ENCODE data around the gene ZNF669.

ZNF669 gene

DNA sequence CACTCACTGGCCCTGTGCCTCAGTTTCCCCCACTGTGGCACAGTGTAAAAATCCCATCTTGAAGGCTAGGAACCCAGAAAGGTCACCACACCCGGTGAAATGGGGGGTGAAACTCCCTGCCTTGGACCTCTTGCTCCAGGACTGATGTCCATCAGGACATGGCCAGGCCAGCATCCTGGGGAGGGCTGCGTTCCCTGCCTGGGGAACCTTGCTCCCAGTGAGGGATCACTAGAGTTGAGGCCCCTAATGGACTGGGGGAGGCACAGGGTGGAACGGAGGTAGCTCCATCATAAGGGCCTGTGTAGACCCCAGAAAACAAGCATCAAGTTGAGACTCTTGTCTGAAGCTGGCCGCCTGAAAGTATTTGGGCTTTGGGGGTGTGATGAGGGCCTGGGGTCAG is 15.2 kb downstream of the ZNF669 start:
- ChIA-PET POLR2A (no interaction called here), CTCF (no interaction called here)
- DNase-seq (ENCODE audit: extremely low spot score), result no peak
- TF ChIP-seq TARDBP (IDR thresholded peaks at IDR 0.05) (no peak), NFRKB (IDR thresholded peaks at IDR 0.05) (no peak), L3MBTL2 (conservative IDR thresholded peaks at IDR 0.05) (no peak), BHLHE40 (IDR thresholded peaks at IDR 0.05; ENCODE audit: borderline replicate concordance) (no peak), FOXA1 (IDR thresholded peaks at IDR 0.05) (no peak), ELF4 (IDR thresholded peaks at IDR 0.05) (no peak), CTBP1 (IDR thresholded peaks at IDR 0.05; ENCODE audit: borderline replicate concordance) (no peak), FOXK2 (IDR thresholded peaks at IDR 0.05) (no peak), SUZ12 (IDR thresholded peaks at IDR 0.05) (no peak), SP1 (IDR thresholded peaks at IDR 0.05) (no peak), LEF1 (IDR thresholded peaks at IDR 0.05; ENCODE audit: borderline replicate concordance) (no peak), FOXM1 (IDR thresholded peaks at IDR 0.05; ENCODE audit: borderline replicate concordance) (no peak), HDGF (IDR thresholded peaks at IDR 0.05; ENCODE audit: borderline replicate concordance) (no peak), ARNT (IDR thresholded peaks at IDR 0.05) (no peak)
- TF ChIP-seq, protein P1, sequence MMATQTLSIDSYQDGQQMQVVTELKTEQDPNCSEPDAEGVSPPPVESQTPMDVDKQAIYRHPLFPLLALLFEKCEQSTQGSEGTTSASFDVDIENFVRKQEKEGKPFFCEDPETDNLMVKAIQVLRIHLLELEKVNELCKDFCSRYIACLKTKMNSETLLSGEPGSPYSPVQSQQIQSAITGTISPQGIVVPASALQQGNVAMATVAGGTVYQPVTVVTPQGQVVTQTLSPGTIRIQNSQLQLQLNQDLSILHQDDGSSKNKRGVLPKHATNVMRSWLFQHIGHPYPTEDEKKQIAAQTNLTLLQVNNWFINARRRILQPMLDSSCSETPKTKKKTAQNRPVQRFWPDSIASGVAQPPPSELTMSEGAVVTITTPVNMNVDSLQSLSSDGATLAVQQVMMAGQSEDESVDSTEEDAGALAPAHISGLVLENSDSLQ (IDR thresholded peaks at IDR 0.05), result no peak

DNA sequence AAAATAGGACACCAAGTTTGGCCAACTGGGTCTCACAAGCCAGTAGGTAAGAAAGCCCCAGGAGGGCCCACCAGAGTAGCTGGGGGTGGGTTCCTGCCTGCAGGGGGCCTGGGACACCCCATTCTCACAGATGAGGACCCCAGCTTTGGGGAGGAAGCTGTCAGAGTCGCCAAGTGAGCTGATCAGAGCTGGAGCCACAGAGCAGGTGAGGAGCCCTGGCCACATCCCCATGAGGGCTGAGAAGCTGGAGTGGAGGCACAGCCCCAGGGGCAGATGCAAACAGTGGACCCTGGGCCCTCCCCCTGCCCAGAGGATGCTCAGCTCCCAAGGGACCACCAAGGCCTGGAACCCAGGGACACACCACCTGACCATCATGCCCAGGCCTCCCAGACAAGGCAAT is 16.9 kb downstream of the ZNF669 start:
- ChIA-PET POLR2A (no interaction called here), CTCF (no interaction called here)
- no peak for TF ChIP-seq TARDBP (IDR thresholded peaks at IDR 0.05)
- no peak for TF ChIP-seq HDGF (IDR thresholded peaks at IDR 0.05; ENCODE audit: borderline replicate concordance)
- TF ChIP-seq L3MBTL2 (conservative IDR thresholded peaks at IDR 0.05), result no peak
- no peak for TF ChIP-seq LEF1 (IDR thresholded peaks at IDR 0.05; ENCODE audit: borderline replicate concordance)
- DNase-seq (ENCODE audit: extremely low spot score), result no peak

DNA sequence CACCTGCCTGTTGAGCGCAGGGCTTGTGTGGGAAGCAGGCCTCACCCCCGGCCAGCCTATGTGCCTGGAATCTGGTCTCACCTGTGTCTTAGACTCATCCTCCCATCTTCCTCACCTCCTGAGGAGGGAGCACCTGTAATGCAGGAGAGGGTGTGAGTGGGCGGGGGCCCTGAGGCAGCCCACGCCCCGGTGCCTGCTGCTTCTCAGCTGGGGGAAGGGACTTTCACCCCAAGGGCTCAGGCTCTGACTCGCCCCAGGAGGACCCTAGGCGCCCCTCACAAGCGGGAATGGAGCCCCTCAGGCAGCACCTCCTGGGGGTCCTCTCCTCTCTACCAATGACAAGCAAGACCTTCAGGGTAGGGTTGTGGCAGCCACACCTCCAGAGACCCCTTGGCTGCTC is 18.8 kb downstream of the ZNF669 start:
- TF ChIP-seq SUZ12 (IDR thresholded peaks at IDR 0.05) (no peak), FOXA1 (IDR thresholded peaks at IDR 0.05) (no peak), HDGF (IDR thresholded peaks at IDR 0.05; ENCODE audit: borderline replicate concordance) (no peak), SP1 (IDR thresholded peaks at IDR 0.05) (no peak), ZNF384 (IDR thresholded peaks at IDR 0.05) (no peak), NFRKB (IDR thresholded peaks at IDR 0.05) (no peak), FOXM1 (IDR thresholded peaks at IDR 0.05; ENCODE audit: borderline replicate concordance) (no peak), TARDBP (IDR thresholded peaks at IDR 0.05) (no peak), ARNT (IDR thresholded peaks at IDR 0.05) (no peak), L3MBTL2 (conservative IDR thresholded peaks at IDR 0.05) (no peak), ELF4 (IDR thresholded peaks at IDR 0.05) (no peak)
- TF ChIP-seq, protein P1 (IDR thresholded peaks at IDR 0.05), result no peak
- ChIA-PET CTCF (no interaction called here), POLR2A (no interaction called here)
- no peak for DNase-seq (ENCODE audit: extremely low spot score)

DNA sequence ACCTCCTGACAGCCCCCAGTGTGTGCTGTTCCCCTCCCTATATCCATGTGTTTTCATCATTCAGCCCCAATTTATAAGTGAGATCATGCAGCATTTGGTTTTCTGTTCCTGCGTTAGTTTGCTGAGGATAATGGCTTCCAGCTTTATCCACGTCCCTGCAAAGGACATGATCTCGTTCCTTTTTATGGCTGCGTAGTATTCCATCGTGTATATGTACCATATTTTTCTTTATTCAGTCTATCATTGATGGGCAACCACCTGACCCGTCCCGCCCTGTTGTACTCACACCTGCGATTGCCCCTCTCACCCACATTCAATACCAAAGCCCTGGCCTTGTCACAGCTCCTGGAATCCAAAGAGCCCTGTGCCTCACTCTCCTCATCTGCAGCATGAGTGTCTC is 19.4 kb downstream of the ZNF669 start:
- ChIA-PET CTCF (no interaction called here), POLR2A (no interaction called here)
- no peak for TF ChIP-seq SP1 (IDR thresholded peaks at IDR 0.05)
- no peak for TF ChIP-seq FOXA1 (IDR thresholded peaks at IDR 0.05)
- DNase-seq (ENCODE audit: extremely low spot score), result no peak

DNA sequence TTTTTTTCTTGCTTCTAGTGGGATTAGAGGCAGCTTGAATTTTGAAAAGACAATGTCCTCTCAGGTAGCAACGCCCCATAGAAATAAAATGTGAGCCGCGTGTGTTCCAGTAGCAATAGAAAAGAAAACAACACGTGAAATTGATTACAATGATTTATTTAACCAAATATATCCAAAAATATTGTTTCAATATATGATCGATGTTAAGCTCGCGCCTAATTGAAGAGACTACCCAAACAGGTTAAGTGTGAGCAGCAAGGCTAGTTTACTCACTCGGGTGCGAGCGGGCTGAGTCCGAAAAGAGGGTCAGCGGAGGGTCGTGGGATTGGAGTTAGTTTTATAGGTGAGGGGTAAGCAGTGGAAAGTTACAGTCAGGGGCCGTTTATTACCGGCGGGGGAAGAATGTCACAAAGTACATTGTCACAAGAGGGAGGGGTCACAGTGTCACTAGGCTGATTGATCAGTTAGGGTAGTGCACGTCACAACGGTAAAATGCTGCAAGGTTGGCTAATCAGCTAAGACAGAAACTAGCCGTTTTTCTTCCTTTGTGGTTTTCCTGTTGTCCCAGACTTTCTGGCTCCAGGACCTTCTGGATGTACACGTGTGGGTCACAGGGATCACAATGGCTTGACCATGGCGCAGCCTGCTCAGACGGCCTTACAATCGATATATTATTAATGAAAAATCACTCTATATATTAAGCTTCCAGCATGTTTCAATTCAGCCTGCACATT is 24.8 kb downstream of the ZNF669 start:
- TF ChIP-seq, protein P1 (IDR thresholded peaks at IDR 0.05), result peak; percentile 78
- TF ChIP-seq ARNT (IDR thresholded peaks at IDR 0.05) (no peak), BHLHE40 (IDR thresholded peaks at IDR 0.05; ENCODE audit: borderline replicate concordance) (no peak)
- DNase-seq (ENCODE audit: extremely low spot score), result peak; percentile 14
- ChIA-PET POLR2A (interaction anchor here (1.6 kb wide), 1 partner anchor 24 kb away, joined by 3 read pairs; no protein-coding TSS in a partner anchor), CTCF (no interaction called here)

DNA sequence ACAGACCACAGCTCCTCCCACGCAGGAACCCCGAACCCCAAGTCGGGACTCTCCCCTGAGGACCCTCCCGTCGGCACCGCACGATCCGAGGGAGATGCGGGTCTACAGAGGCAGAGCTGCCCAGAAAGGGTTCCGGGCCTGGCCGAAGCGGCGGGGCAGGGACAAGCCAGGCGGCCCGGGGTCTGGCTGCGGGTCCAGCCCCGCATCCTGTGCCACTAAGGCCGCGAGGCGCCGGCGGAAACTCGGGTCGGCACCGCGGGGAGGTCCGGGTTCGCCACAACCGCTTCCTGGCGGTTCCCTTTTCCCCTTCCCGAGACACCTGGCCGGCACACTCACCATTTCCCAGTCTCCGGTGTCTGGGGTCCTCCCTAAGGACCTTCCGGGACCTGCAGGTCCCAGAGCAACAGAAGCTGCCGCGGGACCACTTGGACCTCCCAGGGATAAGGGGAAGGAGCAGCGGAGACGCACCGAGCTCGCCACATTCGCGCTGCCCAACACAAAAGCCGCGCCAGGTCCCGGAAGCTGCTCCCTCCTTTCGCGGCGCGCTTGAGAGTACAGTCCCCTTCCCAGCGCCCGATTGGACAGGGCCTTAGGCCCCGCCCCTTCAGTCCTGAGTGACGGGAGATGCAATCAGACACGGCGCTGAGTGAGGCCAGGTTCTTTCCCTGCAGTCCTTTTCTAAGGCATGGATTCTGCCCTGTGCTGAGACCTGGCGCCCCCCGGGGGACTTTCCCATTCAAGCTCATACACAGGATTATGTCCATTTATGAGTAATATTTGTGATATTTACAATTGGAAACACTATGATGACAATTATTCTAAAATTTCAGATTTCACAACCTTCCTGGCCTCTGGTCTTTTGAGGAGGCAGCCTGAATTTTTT is 25.7 kb downstream of the ZNF669 start, which contains the start of gene ZNF670:
Gene ZNF670, minus strand, starts transcription at position 554 of the 883 bp plus-strand sequence. Its CDS starts 215 bp downstream, at position 339.
- ChIA-PET CTCF (interaction anchor here (0.6 kb wide), 1 partner anchor 246 kb away, joined by 5 read pairs; no protein-coding TSS in a partner anchor), POLR2A (interaction anchor here (1.6 kb wide), 1 partner anchor 25 kb away, joined by 3 read pairs; no protein-coding TSS in a partner anchor)
- TF ChIP-seq NFRKB (IDR thresholded peaks at IDR 0.05), result no peak
- TF ChIP-seq, protein P1 (IDR thresholded peaks at IDR 0.05), result peak; percentile 97
- no peak for TF ChIP-seq TARDBP (IDR thresholded peaks at IDR 0.05)
- TF ChIP-seq FOXM1 (IDR thresholded peaks at IDR 0.05; ENCODE audit: borderline replicate concordance), result no peak
- TF ChIP-seq FOXA1 (IDR thresholded peaks at IDR 0.05), result no peak
- peak; percentile 80 for TF ChIP-seq ZNF384 (IDR thresholded peaks at IDR 0.05)
- TF ChIP-seq SUZ12 (IDR thresholded peaks at IDR 0.05), result no peak
- no peak for TF ChIP-seq SP1 (IDR thresholded peaks at IDR 0.05)
- TF ChIP-seq CTBP1 (IDR thresholded peaks at IDR 0.05; ENCODE audit: borderline replicate concordance), result no peak
- peak; percentile 59 for TF ChIP-seq ELF4 (IDR thresholded peaks at IDR 0.05)
- no peak for TF ChIP-seq L3MBTL2 (conservative IDR thresholded peaks at IDR 0.05)
- TF ChIP-seq LEF1 (IDR thresholded peaks at IDR 0.05; ENCODE audit: borderline replicate concordance), result no peak
- DNase-seq (ENCODE audit: extremely low spot score), result peak; percentile 89
